ENCODE data around the gene ZNF687. TPM values are rescaled to one million over a fixed set of nuclear protein-coding genes. Genes with fewer than 3 reads are reported as not detected.
A peak's percentile ranks its signal among the peaks of the same experiment; 100 is the strongest.

ZNF687 gene
- polyA plus RNA-seq (2011; rRNA removed) = 14.0 and 14.3 TPM in 2 replicates
- polyA plus RNA-seq (2012; cell fraction: cytosol; rRNA removed) = 12.8 and 19.3 TPM in 2 replicates
- 34.6 and 46.3 TPM in 2 replicates for polyA plus RNA-seq (2012; cell fraction: nucleus; rRNA removed)
- 16.3 to 18.4 TPM (median 17.5 TPM) in 3 replicates for polyA plus RNA-seq (2017; fragmentation: RNase III; extraction: RNeasy Plus Mini Kit Qiagen cat#74134 plus additional on column Dnase treatment)
- polyA minus RNA-seq (2011; rRNA and poly(A)+ RNA removed) = 52.0 and 52.8 TPM in 2 replicates

GRCh38 chr1:151281969-151282882 lies at the start of gene ZNF687:
TSS of gene ZNF687 (plus strand) at chr1:151282299. CDS start at chr1:151286292, 3,993 bp downstream.
- FAIRE-seq (peak; percentile 79), ATAC-seq (peak; percentile 89 to 96), DNase-seq (ENCODE audit: low read depth in 1 of 2, low spot score in 1 of 2) (peak; percentile 100)
- Histone ChIP-seq H3K9me3 (no peaks in the 10 kb centered on the region), H3K4me3 (peak within 1 kb of the TSS; percentile 75), H3K4me1 (peaks cover 13% of the 10 kb centered on the region), H3K27ac (peak within 1 kb of the TSS; percentile 90 to 92), H3K4me2 (peak within 1 kb of the TSS; percentile 97)
- WGBS (ENCODE audit: missing lambda C conversion rate) = under 1% methylated on average over 43 of the region's 74 CpGs
- CTCF ChIA-PET = interaction anchor here (0.9 to 4.2 kb wide), 16 partner anchors 10 to 456 kb away, joined by 3 to 22 read pairs (median 4); partner anchors contain the start of gene PSMD4
- POLR2A ChIA-PET = interaction anchor here (0.8 to 1.6 kb wide), 14 partner anchors 9 to 117 kb away, joined by 3 to 18 read pairs (median 4); partner anchors contain the start of genes PI4KB, PSMB4, PSMD4 and VPS72
- TF ChIP-seq ESRRA (IDR thresholded peaks at IDR 0.05; ENCODE audit: borderline replicate concordance, low read length) = no peak
- no peak for TF ChIP-seq RARB (CRISPR knock-in tag; IDR thresholded peaks at IDR 0.05)
- TF ChIP-seq, protein P1, sequence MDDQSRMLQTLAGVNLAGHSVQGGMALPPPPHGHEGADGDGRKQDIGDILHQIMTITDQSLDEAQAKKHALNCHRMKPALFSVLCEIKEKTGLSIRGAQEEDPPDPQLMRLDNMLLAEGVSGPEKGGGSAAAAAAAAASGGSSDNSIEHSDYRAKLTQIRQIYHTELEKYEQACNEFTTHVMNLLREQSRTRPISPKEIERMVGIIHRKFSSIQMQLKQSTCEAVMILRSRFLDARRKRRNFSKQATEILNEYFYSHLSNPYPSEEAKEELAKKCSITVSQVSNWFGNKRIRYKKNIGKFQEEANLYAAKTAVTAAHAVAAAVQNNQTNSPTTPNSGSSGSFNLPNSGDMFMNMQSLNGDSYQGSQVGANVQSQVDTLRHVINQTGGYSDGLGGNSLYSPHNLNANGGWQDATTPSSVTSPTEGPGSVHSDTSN (IDR thresholded peaks at IDR 0.05) = peak; percentile 100
- peak; percentile 40 for TF ChIP-seq CHD2 (IDR thresholded peaks at IDR 0.05; ENCODE audit: low read length, partially characterized antibody)
- TF ChIP-seq KDM1A (IDR thresholded peaks at IDR 0.05; ENCODE audit: low read depth) = no peak
- TF ChIP-seq PHF8 (IDR thresholded peaks at IDR 0.05; ENCODE audit: borderline replicate concordance, low read depth) = peak; percentile 63; the same call in 1 of the 2 replicates
- peak; percentile 11; the same call in 1 of the 2 replicates for TF ChIP-seq MAX (IDR thresholded peaks at IDR 0.05)
- no peak for TF ChIP-seq BHLHE40 (IDR thresholded peaks at IDR 0.05; ENCODE audit: low read depth, low read length)
- no peak for TF ChIP-seq EP300 (IDR thresholded peaks at IDR 0.05)
- no peak for TF ChIP-seq HDAC2 (IDR thresholded peaks at IDR 0.05)
- TF ChIP-seq JUN (IDR thresholded peaks at IDR 0.05) = peak; percentile 53 to 74; a peak in 4 of 5 replicates
- TF ChIP-seq ELK1 (IDR thresholded peaks at IDR 0.05; ENCODE audit: low read depth, low read length) = no peak
- no peak for TF ChIP-seq EHMT2 (IDR thresholded peaks at IDR 0.05; ENCODE audit: low read depth)
- no peak; the same call in 1 of the 2 replicates for TF ChIP-seq NPAS2 (CRISPR knock-in tag; IDR thresholded peaks at IDR 0.05; ENCODE audit: borderline replicate concordance)
- no peak for TF ChIP-seq CTCF (IDR thresholded peaks at IDR 0.05)
- TF ChIP-seq, protein P2, sequence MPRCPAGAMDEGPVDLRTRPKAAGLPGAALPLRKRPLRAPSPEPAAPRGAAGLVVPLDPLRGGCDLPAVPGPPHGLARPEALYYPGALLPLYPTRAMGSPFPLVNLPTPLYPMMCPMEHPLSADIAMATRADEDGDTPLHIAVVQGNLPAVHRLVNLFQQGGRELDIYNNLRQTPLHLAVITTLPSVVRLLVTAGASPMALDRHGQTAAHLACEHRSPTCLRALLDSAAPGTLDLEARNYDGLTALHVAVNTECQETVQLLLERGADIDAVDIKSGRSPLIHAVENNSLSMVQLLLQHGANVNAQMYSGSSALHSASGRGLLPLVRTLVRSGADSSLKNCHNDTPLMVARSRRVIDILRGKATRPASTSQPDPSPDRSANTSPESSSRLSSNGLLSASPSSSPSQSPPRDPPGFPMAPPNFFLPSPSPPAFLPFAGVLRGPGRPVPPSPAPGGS (IDR thresholded peaks at IDR 0.05) = peak; percentile 66; the same call in 1 of the 3 replicates
- peak; percentile 64; the same call in 1 of the 2 replicates for TF ChIP-seq RFX5 (IDR thresholded peaks at IDR 0.05)
- TF ChIP-seq TP53 (CRISPR knock-in tag; IDR thresholded peaks at IDR 0.05) = peak; percentile 22; the same call in 1 of the 2 replicates
- TF ChIP-seq POLR2A (IDR thresholded peaks at IDR 0.05; ENCODE audit: low read length) = peak; percentile 64
- 0 out of 2 replicates have a peak, but pooled peaks have one; percentile 15 for TF ChIP-seq KDM5A (IDR thresholded peaks at IDR 0.05)
- TF ChIP-seq HOXA7 (CRISPR knock-in tag; IDR thresholded peaks at IDR 0.05) = no peak
